Smooth muscle cell (in vitro differentiated cells): ENCODE data around the gene INPP4B. TPM values are rescaled to one million over a fixed set of nuclear protein-coding genes. Genes with fewer than 3 reads are reported as not detected.
A peak's percentile ranks its signal among the peaks of the same experiment; 100 is the strongest.

Experiments
- DNase-seq: peaks from one replicate; lab custom pipeline; 2025; ENCODE audit not compliant: unreplicated experiment; lab: John Stamatoyannopoulos, UW
- H2AFZ ChIP-seq: fragments of 200-600 bp; sonication (generic); 2 replicates; pipeline ENCODE4 v1.6.0; 2016; ENCODE audit warnings: antibody characterized with exemption, low read depth, mild to moderate bottlenecking
- H3F3A ChIP-seq: fragments of 200-600 bp; sonication (generic); 2 replicates; pipeline ENCODE4 v1.6.0; 2017; ENCODE audit warnings: antibody characterized with exemption, low read depth
- H3K27ac ChIP-seq: fragments of 200-600 bp; sonication (generic); 2 replicates; pipeline ENCODE4 v1.5.1; 2016; ENCODE audit warnings: low read depth, mild to moderate bottlenecking
- H3K27me3 ChIP-seq: fragments of 200-600 bp; sonication (generic); 2 replicates; pipeline ENCODE4 v1.6.1; 2016; ENCODE audit warnings: low read depth, mild to moderate bottlenecking
- H3K36me3 ChIP-seq: fragments of 200-600 bp; sonication (generic); 2 replicates; pipeline ENCODE4 v1.5.1; 2016; ENCODE audit warnings: low read depth
- H3K4me1 ChIP-seq: fragments of 200-600 bp; sonication (generic); 2 replicates; pipeline ENCODE4 v1.5.1; 2016; ENCODE audit warnings: low read depth
- H3K4me2 ChIP-seq: fragments of 200-600 bp; sonication (generic); 2 replicates; pipeline ENCODE4 v1.6.0; 2016; ENCODE audit warnings: mild to moderate bottlenecking
- H3K4me3 ChIP-seq: fragments of 200-600 bp; sonication (generic); 2 replicates; pipeline ENCODE4 v1.5.1; 2016; ENCODE audit warnings: mild to moderate bottlenecking
- H3K79me2 ChIP-seq: fragments of 200-600 bp; sonication (generic); 2 replicates; pipeline ENCODE4 v1.6.0; 2016; ENCODE audit warnings: low read depth, mild to moderate bottlenecking
- H3K9ac ChIP-seq: fragments of 200-600 bp; sonication (generic); 2 replicates; pipeline ENCODE4 v1.6.0; 2016; ENCODE audit warnings: low read depth
- H3K9me3 ChIP-seq: fragments of 200-600 bp; sonication (generic); replicated peaks from 2 replicates; pipeline ENCODE4 v1.5.1; 2016; ENCODE audit warnings: low read depth
- H4K20me1 ChIP-seq: fragments of 200-600 bp; sonication (generic); 2 replicates; pipeline ENCODE4 v1.6.0; 2016; ENCODE audit warnings: low read depth
- CTCF ChIP-seq: fragments of 200-600 bp; sonication (generic); IDR thresholded peaks from 2 replicates; pipeline ENCODE4 v1.5.1; 2017; ENCODE audit warnings: borderline replicate concordance, mild to moderate bottlenecking, antibody characterized with exemption; ENCODE audit not compliant: insufficient read depth, poor library complexity, severe bottlenecking
- WGBS: methylation state at CpG from one replicate; pipeline ENCODE4 v1.1.7; 2016; ENCODE audit warnings: low lambda C conversion rate; 5-methylcytosine and 5-hydroxymethylcytosine counted together
- polyA plus RNA-seq: library from polyadenylated mRNA; unstranded; fragments of >200 nt; fragmentation: Nextera tagmentation; extraction: Ambion mirVana; gene quantifications from 2 replicates; pipeline ENCODE4 v1.2.1, GENCODE V29; 2016
- total RNA-seq: library from RNA; depleted of rRNA; stranded (reverse); fragments of >200 nt; gene quantifications from 2 replicates; pipeline ENCODE4 v1.2.3, GENCODE V29; 2014

INPP4B gene
- total and polyA plus RNA-seq, 2 experiments from 2014 or later, result 2.0 to 10.9 TPM

- H3K27ac ChIP-seq, result peak overlapping the region; percentile 97
- no peak overlapping the region for H2AFZ ChIP-seq
- H3K4me1 ChIP-seq, result peaks cover 25% of the 10 kb centered on the region
- peak overlapping the region; percentile 82 for H3K9ac ChIP-seq
- no peaks in the 10 kb centered on the region for H3K79me2 ChIP-seq
- 67% methylated on average over 1 of the region's 1 CpG for WGBS
- no peaks in the 10 kb centered on the region for H3F3A ChIP-seq
- H3K9me3 ChIP-seq, result no peaks in the 10 kb centered on the region
- H3K27me3 ChIP-seq, result no peaks in the 10 kb centered on the region
- H3K36me3 ChIP-seq, result no peaks in the 10 kb centered on the region
- no peak for TF ChIP-seq CTCF
- H4K20me1 ChIP-seq, result no peaks in the 10 kb centered on the region
- peak overlapping the region; percentile 52 for H3K4me2 ChIP-seq
- no peak overlapping the region for H3K4me3 ChIP-seq
- no peak for DNase-seq
Observed at GRCh38 chr4:142549726-142550463, 296.2 kb downstream of the INPP4B start.

- Histone ChIP-seq H3K27ac (peak overlapping the region; percentile 97), H3K4me3 (no peak overlapping the region), H3K4me2 (no peak overlapping the region), H2AFZ (no peak overlapping the region), H3K36me3 (no peaks in the 10 kb centered on the region), H3K9ac (peak overlapping the region; percentile 82), H3K9me3 (no peaks in the 10 kb centered on the region), H4K20me1 (no peaks in the 10 kb centered on the region), H3K79me2 (no peaks in the 10 kb centered on the region), H3K4me1 (peaks cover 25% of the 10 kb centered on the region), H3F3A (no peaks in the 10 kb centered on the region), H3K27me3 (no peaks in the 10 kb centered on the region)
- no peak for TF ChIP-seq CTCF
- WGBS, result 73% methylated on average over 3 of the region's 3 CpGs
- DNase-seq, result no peak
Observed at GRCh38 chr4:142549248-142549647, 296.9 kb downstream of the INPP4B start.

GRCh38 chr4:142548491-142548890 is 297.6 kb downstream of the INPP4B start:
- Histone ChIP-seq H3K9ac (peak overlapping the region; percentile 82), H3K4me1 (peaks cover 25% of the 10 kb centered on the region), H3K27ac (peak overlapping the region; percentile 97), H3K79me2 (no peaks in the 10 kb centered on the region), H4K20me1 (no peaks in the 10 kb centered on the region), H3K27me3 (no peaks in the 10 kb centered on the region), H3K36me3 (no peaks in the 10 kb centered on the region), H3K4me3 (no peak overlapping the region), H3F3A (no peaks in the 10 kb centered on the region), H3K4me2 (no peak overlapping the region), H3K9me3 (no peaks in the 10 kb centered on the region), H2AFZ (no peak overlapping the region)
- TF ChIP-seq CTCF, result no peak
- DNase-seq, result no peak
- WGBS, result 3% methylated on average over 1 of the region's 1 CpG

GRCh38 chr4:142547974-142548373 is 298.1 kb downstream of the INPP4B start:
- H3K79me2 ChIP-seq, result no peaks in the 10 kb centered on the region
- no peaks in the 10 kb centered on the region for H3K36me3 ChIP-seq
- H3K9ac ChIP-seq, result no peak overlapping the region
- 84% methylated on average over 1 of the region's 1 CpG for WGBS
- no peaks in the 10 kb centered on the region for H3F3A ChIP-seq
- H3K27me3 ChIP-seq, result no peaks in the 10 kb centered on the region
- TF ChIP-seq CTCF, result no peak
- H3K4me1 ChIP-seq, result peaks cover 25% of the 10 kb centered on the region
- peak overlapping the region; percentile 2 for H2AFZ ChIP-seq
- H3K27ac ChIP-seq, result peak overlapping the region; percentile 97
- no peaks in the 10 kb centered on the region for H4K20me1 ChIP-seq
- no peak for DNase-seq
- H3K4me3 ChIP-seq, result no peak overlapping the region
- no peaks in the 10 kb centered on the region for H3K9me3 ChIP-seq
- no peak overlapping the region for H3K4me2 ChIP-seq
